Mammary epithelial cell (primary cell): ENCODE results near the gene HCFC1.

Source experiments
- CTCF ChIP-seq, 2 donors: IDR thresholded peaks in 1 of 2; conservative IDR thresholded peaks in 1 of 2; 2 replicates each; pipeline ENCODE4 v1.5.1; 2011 to 2012; ENCODE audit warnings: inconsistent platforms in 2 of 2, low read length in 2 of 2, mild to moderate bottlenecking in 2 of 2, control low read depth in 1 of 2, low read depth in 1 of 2; ENCODE audit not compliant: insufficient read depth in 1 of 2; ENCODE audit errors: extremely low read depth in 1 of 2
- EZH2 ChIP-seq: IDR thresholded peaks from 2 replicates; pipeline ENCODE4 v1.6.1; 2012; ENCODE audit warnings: low read length, inconsistent platforms, borderline replicate concordance

GRCh38 chrX:153966283-153966688 is 5.3 kb downstream of the HCFC1 start:
- TF ChIP-seq CTCF (conservative IDR thresholded peaks at IDR 0.05 in 1 of 2, IDR thresholded peaks at IDR 0.05 in 1 of 2; ENCODE audit: extremely low read depth in 1 of 2, insufficient read depth in 1 of 2, low read depth in 1 of 2, low read length in 2 of 2) (no peak), EZH2 (no peak)
